Cardiac fibroblast (primary cell): ENCODE data around the gene JUP.

Experiments
- DNase-seq, 2 donors: peaks; one replicate each; pipeline versions ENCODE4 v3.0.0 to v3.0.0-alpha.2; 2010; ENCODE audit warnings: low read depth in 2 of 2
- H3K4me3 ChIP-seq, 2 donors: replicated peaks in 1 of 2; 1 replicate in 1 of 2; 2 replicates in 1 of 2; pipeline ENCODE4 v1.5.1; 2011; ENCODE audit warnings: low read depth in 2 of 2, low read length in 2 of 2, mild to moderate bottlenecking in 2 of 2, moderate library complexity in 1 of 2
- TF ChIP-seq, protein P1 (sequence below): IDR thresholded peaks from one replicate; pipeline ENCODE4 v1.5.1; 2011; ENCODE audit warnings: low read depth, mild to moderate bottlenecking, low read length, inconsistent platforms

The JUP gene

DNA sequence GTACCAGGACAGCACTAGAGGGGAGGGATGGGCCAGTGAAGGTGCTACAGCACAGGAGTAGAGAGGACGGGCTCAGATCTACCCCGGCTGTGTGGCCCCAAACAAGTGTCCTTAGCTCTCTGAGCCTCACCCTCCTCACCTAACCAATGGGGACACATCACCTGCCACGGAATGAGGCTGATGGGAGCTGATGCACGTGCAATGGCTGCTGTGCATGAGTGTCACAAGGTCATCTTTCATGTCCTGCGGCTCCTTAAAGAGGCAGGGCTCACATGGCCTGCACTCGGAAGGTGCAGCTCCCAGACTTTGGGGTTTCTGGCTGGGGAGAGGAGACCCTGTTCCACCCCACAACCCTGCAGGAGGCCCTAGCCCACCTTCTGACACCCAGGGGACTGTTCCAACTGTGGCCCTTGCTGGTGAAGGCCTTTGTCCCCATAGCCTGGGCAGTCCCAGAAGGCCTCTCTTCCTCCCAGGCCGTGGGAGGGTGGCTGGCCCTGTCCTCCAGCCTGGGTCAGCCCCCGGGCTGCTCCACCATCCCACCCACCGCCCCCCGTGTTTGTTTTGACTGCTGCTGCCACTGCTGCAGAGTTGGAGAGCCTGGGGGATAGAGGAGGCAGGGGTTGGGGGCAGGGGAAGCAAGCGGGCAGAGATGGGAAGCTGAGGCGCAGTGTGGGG lies 62.6 kb downstream of the JUP start:
- DNase-seq: no peak
- no peak overlapping the region for H3K4me3 ChIP-seq
- TF ChIP-seq, protein P1, sequence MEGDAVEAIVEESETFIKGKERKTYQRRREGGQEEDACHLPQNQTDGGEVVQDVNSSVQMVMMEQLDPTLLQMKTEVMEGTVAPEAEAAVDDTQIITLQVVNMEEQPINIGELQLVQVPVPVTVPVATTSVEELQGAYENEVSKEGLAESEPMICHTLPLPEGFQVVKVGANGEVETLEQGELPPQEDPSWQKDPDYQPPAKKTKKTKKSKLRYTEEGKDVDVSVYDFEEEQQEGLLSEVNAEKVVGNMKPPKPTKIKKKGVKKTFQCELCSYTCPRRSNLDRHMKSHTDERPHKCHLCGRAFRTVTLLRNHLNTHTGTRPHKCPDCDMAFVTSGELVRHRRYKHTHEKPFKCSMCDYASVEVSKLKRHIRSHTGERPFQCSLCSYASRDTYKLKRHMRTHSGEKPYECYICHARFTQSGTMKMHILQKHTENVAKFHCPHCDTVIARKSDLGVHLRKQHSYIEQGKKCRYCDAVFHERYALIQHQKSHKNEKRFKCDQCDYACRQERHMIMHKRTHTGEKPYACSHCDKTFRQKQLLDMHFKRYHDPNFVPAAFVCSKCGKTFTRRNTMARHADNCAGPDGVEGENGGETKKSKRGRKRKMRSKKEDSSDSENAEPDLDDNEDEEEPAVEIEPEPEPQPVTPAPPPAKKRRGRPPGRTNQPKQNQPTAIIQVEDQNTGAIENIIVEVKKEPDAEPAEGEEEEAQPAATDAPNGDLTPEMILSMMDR: no peak

DNA sequence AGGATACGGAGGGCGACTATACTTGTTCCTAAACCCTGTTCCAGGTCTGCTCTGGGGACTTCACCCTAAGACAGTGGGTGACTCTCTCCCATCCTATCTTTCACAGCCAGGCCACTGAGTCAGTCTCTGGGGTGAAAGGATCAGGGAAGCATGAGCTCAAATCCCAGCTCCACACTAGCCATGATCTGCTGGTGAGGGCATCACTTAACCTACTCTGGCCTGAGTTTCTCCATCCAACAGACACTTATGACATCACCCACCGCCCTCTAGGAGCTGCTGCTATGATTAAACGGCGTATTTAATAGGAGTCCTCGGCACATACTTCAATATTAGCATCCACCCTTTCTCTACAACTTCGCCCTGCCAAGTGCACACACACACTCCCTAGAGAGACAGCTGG lies 64.3 kb downstream of the JUP start:
- TF ChIP-seq, protein P1: no peak
- no peak overlapping the region for H3K4me3 ChIP-seq
- no peak for DNase-seq

DNA sequence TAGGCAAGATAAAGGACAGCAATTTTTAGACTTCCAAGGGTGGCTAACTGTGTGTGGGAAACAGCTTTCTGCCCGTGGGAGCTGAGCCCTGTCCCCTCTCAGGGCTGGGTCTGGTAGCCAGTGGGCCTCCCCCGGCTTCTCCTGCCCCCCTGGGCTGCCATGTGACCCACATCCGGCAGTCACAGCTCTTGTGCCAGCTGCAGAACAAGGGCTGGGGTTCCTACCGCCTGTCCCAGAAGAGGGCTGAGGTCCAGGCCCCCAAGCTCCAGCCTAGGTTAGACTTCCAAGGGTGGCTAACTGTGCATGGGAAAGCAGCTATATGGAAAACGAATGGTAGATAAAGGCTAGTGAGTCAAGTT lies 68.2 kb downstream of the JUP start:
- TF ChIP-seq, protein P1: no peak
- no peak for DNase-seq
- H3K4me3 ChIP-seq: no peak overlapping the region

DNA sequence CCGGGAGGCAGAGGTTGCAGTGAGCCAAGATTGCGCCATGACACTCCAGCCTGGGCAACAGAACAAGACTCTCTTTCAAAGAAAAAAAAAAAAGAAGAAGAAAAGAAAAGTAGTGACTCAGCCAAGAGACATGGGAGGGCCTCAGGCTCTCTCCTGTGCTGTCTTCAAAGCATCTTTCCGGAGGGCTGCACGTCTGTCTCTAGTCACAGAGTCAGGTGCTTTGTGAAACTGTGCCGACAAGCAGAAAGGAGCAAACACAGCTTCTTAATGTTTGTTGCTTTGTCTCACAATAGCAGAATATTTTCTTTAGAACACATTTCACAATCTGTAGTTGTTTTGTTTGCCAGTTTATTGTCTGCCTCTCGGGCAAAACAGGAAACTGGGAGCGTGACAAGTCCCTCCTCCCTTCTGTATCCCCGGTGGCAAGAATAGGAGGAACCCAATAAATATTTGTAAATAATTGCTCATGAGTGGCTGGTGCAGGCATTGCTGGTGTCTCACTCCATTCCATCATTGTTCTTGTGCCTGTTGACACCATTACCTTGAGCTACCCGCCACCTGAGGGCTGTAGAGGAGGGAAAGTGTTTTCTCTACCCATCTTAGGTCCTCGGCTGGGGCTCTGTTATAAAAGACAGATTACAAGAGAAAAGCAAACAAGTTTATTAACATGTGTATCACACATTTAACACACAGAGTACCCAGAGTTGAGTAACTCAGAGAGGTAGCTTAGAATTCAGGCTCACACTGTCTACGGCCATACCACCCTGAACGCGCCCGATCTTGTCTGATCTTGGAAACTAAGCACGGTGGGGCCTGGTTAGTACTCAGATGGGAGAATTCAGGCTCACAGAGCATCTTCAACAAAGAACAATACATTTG lies 68.9 kb downstream of the JUP start:
- peak; percentile 55 to 72 for DNase-seq
- H3K4me3 ChIP-seq: no peak overlapping the region
- TF ChIP-seq, protein P1: no peak

DNA sequence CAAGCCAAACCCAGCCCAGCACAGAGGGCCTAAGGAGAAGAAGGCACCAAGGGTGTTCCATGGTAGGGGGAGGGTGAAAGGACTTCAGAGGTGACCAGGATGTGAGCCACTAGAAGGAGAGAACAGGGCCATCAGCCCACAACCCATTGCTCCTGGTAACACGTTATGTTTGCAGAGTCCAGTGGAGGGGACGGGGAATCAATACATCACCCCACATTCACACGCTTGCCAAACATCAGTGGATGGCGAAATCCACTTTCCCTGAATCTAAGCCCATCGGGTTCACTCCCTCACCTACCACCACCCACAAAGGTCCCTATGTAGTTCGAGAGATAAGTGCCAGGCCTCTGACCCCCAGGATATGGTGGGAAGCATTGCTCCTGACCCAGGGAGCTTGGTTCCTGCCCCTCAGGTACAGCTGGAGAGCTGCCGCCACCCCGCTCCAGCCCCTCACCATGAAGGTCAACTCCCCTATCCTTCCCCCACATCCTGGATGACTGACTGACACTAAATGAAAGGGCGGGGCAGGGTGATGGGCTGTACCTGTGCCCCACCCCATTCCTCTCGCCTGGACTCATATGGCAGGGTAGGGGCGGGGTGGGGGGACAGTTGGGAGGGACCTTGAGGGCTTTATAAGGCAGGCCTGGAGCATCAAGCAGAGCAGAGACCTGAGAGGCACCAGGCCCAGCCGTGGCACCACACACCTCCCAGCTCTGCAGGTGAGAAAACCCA lies 74.7 kb downstream of the JUP start, which contains the start of gene GAST:
Gene GAST, plus strand, starts transcription at position 663 of the 732 bp plus-strand sequence. CDS start 3,106 bp downstream, outside the sequence.
- TF ChIP-seq, protein P1: no peak
- no peak within 1 kb of the TSS for H3K4me3 ChIP-seq

DNA sequence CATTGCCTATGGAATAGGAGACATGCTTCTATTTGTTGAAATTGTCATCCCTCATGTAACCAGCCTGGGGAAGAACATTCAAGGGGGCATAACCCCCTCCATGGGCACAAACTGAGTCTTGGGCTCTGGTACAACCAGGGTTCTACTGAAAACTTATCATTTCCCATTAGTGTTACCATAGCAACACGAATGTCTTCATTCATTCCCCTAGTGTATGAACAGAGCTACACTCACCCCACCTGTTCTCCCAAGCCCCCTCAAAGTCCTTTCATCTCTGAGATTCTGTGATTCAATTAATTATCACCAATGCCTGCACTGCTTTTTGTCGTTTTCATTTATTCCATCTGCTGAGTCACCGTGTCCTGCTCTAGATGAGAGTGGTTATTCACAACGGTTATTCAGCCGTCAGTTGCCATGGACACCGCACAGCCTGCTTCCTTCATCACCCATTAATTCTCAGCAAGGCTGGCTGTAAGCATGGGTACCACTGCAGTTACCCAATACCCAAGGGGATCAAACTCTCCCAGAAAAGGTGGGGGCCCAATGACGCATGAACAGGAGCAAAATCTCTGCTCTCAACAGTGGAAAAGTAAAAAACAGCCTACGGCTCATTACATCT lies 75.9 kb downstream of the JUP start:
- TF ChIP-seq, protein P1: no peak
- H3K4me3 ChIP-seq: no peak overlapping the region
- DNase-seq: peak; percentile 68 to 95

More for the DNA sequence above, 74.7 kb downstream of the JUP start, which contains the start of gene GAST:
- DNase-seq: no peak
